H9 (cell line): Measurements from ENCODE around the gene RO60. TPM values are rescaled to one million over a fixed set of nuclear protein-coding genes. Genes with fewer than 3 reads are reported as not detected.

Source experiments
- DNase-seq: peaks from one replicate; pipeline ENCODE4 v3.0.0-alpha.2; 2017
- H2AFZ ChIP-seq: one replicate; pipeline ENCODE4 v1.6.1; 2013; ENCODE audit warnings: mild to moderate bottlenecking, low read length, control low read depth, moderate library complexity
- H2AK5ac ChIP-seq: 2 replicates; pipeline ENCODE4 v1.6.1; 2013; ENCODE audit warnings: low read length, control low read depth, mixed read lengths; ENCODE audit not compliant: insufficient read length
- H2BK120ac ChIP-seq: one replicate; pipeline ENCODE4 v1.6.1; 2013; ENCODE audit warnings: low read depth, mild to moderate bottlenecking, low read length, control low read depth, inconsistent platforms; ENCODE audit not compliant: poor library complexity, severe bottlenecking
- H2BK12ac ChIP-seq: 2 replicates; pipeline ENCODE4 v1.6.1; 2013; ENCODE audit warnings: low read length, control low read depth, mixed read lengths, low read depth; ENCODE audit not compliant: insufficient read length
- H2BK15ac ChIP-seq: 2 replicates; pipeline ENCODE4 v1.6.1; 2013; ENCODE audit warnings: low read depth, low read length, control low read depth
- H2BK20ac ChIP-seq: one replicate; pipeline ENCODE4 v1.6.1; 2013; ENCODE audit warnings: low read depth, mild to moderate bottlenecking, low read length, control low read depth, inconsistent platforms; ENCODE audit not compliant: poor library complexity, severe bottlenecking
- H2BK5ac ChIP-seq: 2 replicates; pipeline ENCODE4 v1.6.1; 2013; ENCODE audit warnings: low read length, control low read depth, mixed read lengths; ENCODE audit not compliant: insufficient read length
- H3K14ac ChIP-seq: 2 replicates; pipeline ENCODE4 v1.6.1; 2013; ENCODE audit warnings: low read length, control low read depth; ENCODE audit not compliant: insufficient read depth
- H3K18ac ChIP-seq: 2 replicates; pipeline ENCODE4 v1.6.1; 2013; ENCODE audit warnings: low read depth, mild to moderate bottlenecking, mixed read lengths, low read length, control low read depth; ENCODE audit not compliant: insufficient read length
- H3K23ac ChIP-seq: 2 replicates; pipeline ENCODE4 v1.6.1; 2013; ENCODE audit warnings: low read length, control low read depth, mixed read lengths, low read depth; ENCODE audit not compliant: insufficient read length
- H3K23me2 ChIP-seq: 2 replicates; pipeline ENCODE4 v1.6.1; 2013; ENCODE audit warnings: low read depth, mild to moderate bottlenecking, mixed read lengths, low read length, control low read depth; ENCODE audit not compliant: insufficient read length, poor library complexity, severe bottlenecking
- H3K27ac ChIP-seq: 2 replicates; pipeline ENCODE4 v1.5.1; 2013; ENCODE audit warnings: low read length, control low read depth, mixed read lengths, low read depth; ENCODE audit not compliant: insufficient read length
- H3K27me3 ChIP-seq: 2 replicates; pipeline ENCODE4 v1.6.1; 2013; ENCODE audit warnings: low read length, control low read depth, inconsistent platforms; ENCODE audit not compliant: insufficient read depth
- H3K4ac ChIP-seq: 2 replicates; pipeline ENCODE4 v1.6.1; 2013; ENCODE audit warnings: low read depth, mild to moderate bottlenecking, control low read depth, inconsistent platforms, low read length, moderate library complexity
- H3K4me1 ChIP-seq: 2 replicates; pipeline ENCODE4 v1.6.1; 2013; ENCODE audit warnings: low read length, control low read depth, inconsistent platforms; ENCODE audit not compliant: insufficient read depth
- H3K4me2 ChIP-seq: 2 replicates; pipeline ENCODE4 v1.6.1; 2013; ENCODE audit warnings: low read length, control low read depth, mixed read lengths; ENCODE audit not compliant: insufficient read length, insufficient read depth
- H3K56ac ChIP-seq: 2 replicates; pipeline ENCODE4 v1.6.1; 2013; ENCODE audit warnings: low read depth, mild to moderate bottlenecking, mixed read lengths, low read length, control low read depth; ENCODE audit not compliant: insufficient read length
- H3K79me1 ChIP-seq: 2 replicates; pipeline ENCODE4 v1.6.1; 2013; ENCODE audit warnings: low read depth, mild to moderate bottlenecking, moderate library complexity, low read length, control low read depth, inconsistent platforms; ENCODE audit not compliant: insufficient read depth, poor library complexity, severe bottlenecking
- H3K79me2 ChIP-seq: 2 replicates; pipeline ENCODE4 v1.6.1; 2013; ENCODE audit warnings: low read length, control low read depth, inconsistent platforms; ENCODE audit not compliant: insufficient read depth
- H3K9ac ChIP-seq: 2 replicates; pipeline ENCODE4 v1.6.1; 2013; ENCODE audit warnings: low read length, control low read depth, mixed read lengths; ENCODE audit not compliant: insufficient read length; ENCODE audit errors: extremely low read depth
- H3K9me3 ChIP-seq: one replicate; pipeline ENCODE4 v1.6.1; 2013; ENCODE audit warnings: low read depth, low read length, inconsistent platforms; ENCODE audit not compliant: control insufficient read depth
- H3T11ph ChIP-seq: one replicate; pipeline ENCODE4 v1.6.1; 2013; ENCODE audit warnings: mild to moderate bottlenecking, low read length, control low read depth, inconsistent platforms
- H4K20me1 ChIP-seq: one replicate; pipeline ENCODE4 v1.6.1; 2013; ENCODE audit not compliant: control insufficient read depth, insufficient read length, insufficient read depth
- H4K5ac ChIP-seq: 2 replicates; pipeline ENCODE4 v1.6.1; 2013; ENCODE audit warnings: low read depth, mild to moderate bottlenecking, mixed read lengths, low read length, control low read depth; ENCODE audit not compliant: insufficient read length
- H4K8ac ChIP-seq: replicated peaks from 2 replicates; pipeline ENCODE4 v1.6.1; 2013; ENCODE audit warnings: low read length, control low read depth, mixed read lengths, low read depth; ENCODE audit not compliant: insufficient read length
- H4K91ac ChIP-seq: 2 replicates; pipeline ENCODE4 v1.6.1; 2013; ENCODE audit warnings: low read depth, mild to moderate bottlenecking, moderate library complexity, mixed read lengths, low read length, control low read depth; ENCODE audit not compliant: insufficient read length
- H3K27ac Mint-ChIP-seq, 3 experiments: 2 replicates in 2 of 3; 3 replicates in 1 of 3; pipeline ENCODE4 v1.8.0; 2020 to 2021; ENCODE audit warnings: mixed read lengths in 3 of 3, mild to moderate bottlenecking in 1 of 3, moderate library complexity in 1 of 3
- H3K27me3 Mint-ChIP-seq: 2 replicates; pipeline ENCODE4 v1.8.0; 2021; ENCODE audit warnings: low read depth, mild to moderate bottlenecking, moderate library complexity, mixed read lengths
- H3K36me3 Mint-ChIP-seq, 3 experiments: 2 replicates in 2 of 3; 3 replicates in 1 of 3; pipeline ENCODE4 v1.8.0; 2020 to 2021; ENCODE audit warnings: low read depth in 3 of 3, mixed read lengths in 3 of 3; ENCODE audit not compliant: insufficient read depth in 1 of 3
- H3K4me1 Mint-ChIP-seq, 2 experiments: 2 replicates each; pipeline ENCODE4 v1.8.0; 2020; ENCODE audit warnings: mixed read lengths in 2 of 2
- H3K4me3 Mint-ChIP-seq, 2 experiments: 2 replicates in 1 of 2; 3 replicates in 1 of 2; pipeline ENCODE4 v1.8.0; 2020 to 2021; ENCODE audit warnings: mild to moderate bottlenecking in 2 of 2, mixed read lengths in 2 of 2, moderate library complexity in 1 of 2
- H3K9me3 Mint-ChIP-seq, 2 experiments: 2 replicates in 1 of 2; 3 replicates in 1 of 2; pipeline ENCODE4 v1.8.0; 2020; ENCODE audit warnings: mild to moderate bottlenecking in 2 of 2, mixed read lengths in 2 of 2, moderate library complexity in 1 of 2
- CTCF ChIP-seq: fragments of 200-600 bp; sonication (generic); conservative IDR thresholded peaks from 3 replicates; pipeline ENCODE4 v1.8.0; 2021; ENCODE audit warnings: antibody characterized with exemption, mild to moderate bottlenecking
- WGBS: extraction: QIAGEN DNeasy Blood & Tissue Kit; methylation state at CpG from one replicate; pipeline ENCODE4 v1.1.7; 2013; ENCODE audit warnings: missing lambda C conversion rate, low lambda C conversion rate, mixed read lengths; ENCODE audit not compliant: insufficient read length; ENCODE audit errors: extremely low coverage; 5-methylcytosine and 5-hydroxymethylcytosine counted together
- total RNA-seq: library from RNA; stranded (reverse); gene quantifications from 2 replicates; pipeline ENCODE4 v1.2.1, GENCODE V29; 2021

Gene RO60
- total RNA-seq, 1 experiment from 2014 or later = 84.7 TPM

- peaks cover 24% of the 10 kb centered on the region; the same call in 1 of the 2 replicates for H3K79me2 ChIP-seq
- no peak overlapping the region for H3K9ac ChIP-seq
- H3K23me2 ChIP-seq = peaks cover 10% of the 10 kb centered on the region
- no peak overlapping the region for H3K4me2 ChIP-seq
- H3K4me1 ChIP-seq = no peaks in the 10 kb centered on the region
- H2BK20ac ChIP-seq = no peak overlapping the region
- no peak overlapping the region for H3K27ac ChIP-seq
- no peak overlapping the region for H3K14ac ChIP-seq
- no peak overlapping the region for H2AFZ ChIP-seq
- DNase-seq = no peak
- Mint-ChIP-seq H3K4me3 (no peak overlapping the region), H3K27me3 (no peaks in the 10 kb centered on the region), H3K36me3 (peaks cover 8 to 13% (median 10%) of the 10 kb centered on the region in 3 experiments; a peak in 6 of 7 replicates), H3K27ac (no peak overlapping the region), H3K9me3 (no peaks in the 10 kb centered on the region), H3K4me1 (peaks cover 5 to 14% of the 10 kb centered on the region in 2 experiments)
- no peak overlapping the region for H3K23ac ChIP-seq
- peaks cover 5% of the 10 kb centered on the region for H3K79me1 ChIP-seq
- H4K8ac ChIP-seq = no peak overlapping the region
- no peak overlapping the region for H2BK15ac ChIP-seq
- H3K18ac ChIP-seq = no peak overlapping the region
- H2AK5ac ChIP-seq = no peak overlapping the region
- no CpG with 5 or more reads among the region's 4 CpGs for WGBS
- H4K20me1 ChIP-seq = no peaks in the 10 kb centered on the region
- no peak overlapping the region for H4K5ac ChIP-seq
- H2BK5ac ChIP-seq = no peak overlapping the region
- H3K9me3 ChIP-seq = no peaks in the 10 kb centered on the region
- H3K4ac ChIP-seq = no peak overlapping the region
- H2BK120ac ChIP-seq = no peak overlapping the region
- H2BK12ac ChIP-seq = no peak overlapping the region
- no peak for TF ChIP-seq CTCF
- no peak overlapping the region for H3T11ph ChIP-seq
- no peaks in the 10 kb centered on the region for H3K27me3 ChIP-seq
- H3K56ac ChIP-seq = no peak overlapping the region
- H4K91ac ChIP-seq = no peak overlapping the region
Measured at GRCh38 chr1:193054169-193054675, 5.2 kb upstream of the RO60 start.
